Measurements from ENCODE around the gene ARF4.

ARF4 gene

GRCh38 chr3:57538465-57538864 is 58.7 kb downstream of the ARF4 start:
- no peak overlapping the region for H3K4me3 ChIP-seq (ENCODE audit: low read length)
- H3K9ac ChIP-seq (ENCODE audit: low read length) = no peak overlapping the region
- no peaks in the 10 kb centered on the region for H3K4me1 ChIP-seq (ENCODE audit: control insufficient read depth, insufficient read depth, low read length)
- H3K9me3 ChIP-seq (ENCODE audit: control insufficient read depth, low read length) = no peaks in the 10 kb centered on the region
- H3K27me3 ChIP-seq (ENCODE audit: control insufficient read depth, insufficient read depth, low read length) = no peaks in the 10 kb centered on the region
- no peaks in the 10 kb centered on the region for H3K36me3 ChIP-seq (ENCODE audit: control insufficient read depth, insufficient read depth, low read length)

- no peaks in the 10 kb centered on the region for H3K27me3 ChIP-seq (ENCODE audit: control insufficient read depth, insufficient read depth, low read length)
- no peaks in the 10 kb centered on the region for H3K4me1 ChIP-seq (ENCODE audit: control insufficient read depth, insufficient read depth, low read length)
- H3K36me3 ChIP-seq (ENCODE audit: control insufficient read depth, insufficient read depth, low read length) = no peaks in the 10 kb centered on the region
- H3K4me3 ChIP-seq (ENCODE audit: low read length) = no peak overlapping the region
- H3K9me3 ChIP-seq (ENCODE audit: control insufficient read depth, low read length) = no peaks in the 10 kb centered on the region
- no peak overlapping the region for H3K9ac ChIP-seq (ENCODE audit: low read length)
These were observed 67.0 kb downstream of the ARF4 start for GRCh38 chr3:57530071-57530608.

All from mucosa of stomach (tissue), 1 donor.